ENCODE measurements around the gene CBS.
"Not testable (repeated sequence)": the region's sequence is repeated elsewhere in the genome, so short reads cannot be mapped to it uniquely, and the experiment has no call there.

DNA sequence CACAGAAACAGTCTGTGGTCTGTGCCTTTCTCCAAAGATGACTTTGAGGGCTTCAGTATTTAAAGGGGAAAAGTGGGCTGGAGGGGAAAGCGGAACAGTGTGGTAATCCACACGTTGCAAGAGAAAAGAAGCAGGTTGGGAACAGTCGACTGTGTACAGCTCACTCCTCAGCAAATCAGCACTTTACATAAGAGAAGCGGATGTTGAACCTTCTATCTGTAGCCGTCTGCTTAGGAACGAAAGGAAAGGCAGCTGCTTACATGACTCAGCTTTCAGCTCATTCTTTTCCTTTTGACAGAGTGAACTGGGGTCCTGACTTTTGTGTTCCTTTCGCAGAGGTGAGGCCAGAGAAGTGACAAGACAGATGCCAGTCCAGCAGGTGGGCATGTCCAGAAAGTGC lies 33.4 kb upstream of the CBS start:
- not testable (repeated sequence) for TF ChIP-seq CTCF (IDR thresholded peaks at IDR 0.05); MYC (IDR thresholded peaks at IDR 0.05; ENCODE audit: borderline replicate concordance, low read length); SMC3 (IDR thresholded peaks at IDR 0.05); POLR2A (IDR thresholded peaks at IDR 0.05; ENCODE audit: low read length); CEBPB (IDR thresholded peaks at IDR 0.05); EP300 (IDR thresholded peaks at IDR 0.05); FOSB (CRISPR knock-in tag; IDR thresholded peaks at IDR 0.05); RAD21 (conservative IDR thresholded peaks at IDR 0.05 in 1 of 2, IDR thresholded peaks at IDR 0.05 in 1 of 2); NPAS2 (CRISPR knock-in tag; IDR thresholded peaks at IDR 0.05; ENCODE audit: borderline replicate concordance); JUNB (IDR thresholded peaks at IDR 0.05); RFX5 (IDR thresholded peaks at IDR 0.05); KDM5A (IDR thresholded peaks at IDR 0.05)
- TF ChIP-seq, protein P1, sequence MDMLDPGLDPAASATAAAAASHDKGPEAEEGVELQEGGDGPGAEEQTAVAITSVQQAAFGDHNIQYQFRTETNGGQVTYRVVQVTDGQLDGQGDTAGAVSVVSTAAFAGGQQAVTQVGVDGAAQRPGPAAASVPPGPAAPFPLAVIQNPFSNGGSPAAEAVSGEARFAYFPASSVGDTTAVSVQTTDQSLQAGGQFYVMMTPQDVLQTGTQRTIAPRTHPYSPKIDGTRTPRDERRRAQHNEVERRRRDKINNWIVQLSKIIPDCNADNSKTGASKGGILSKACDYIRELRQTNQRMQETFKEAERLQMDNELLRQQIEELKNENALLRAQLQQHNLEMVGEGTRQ (IDR thresholded peaks at IDR 0.05), result not testable (repeated sequence)
- TF ChIP-seq, protein P2, sequence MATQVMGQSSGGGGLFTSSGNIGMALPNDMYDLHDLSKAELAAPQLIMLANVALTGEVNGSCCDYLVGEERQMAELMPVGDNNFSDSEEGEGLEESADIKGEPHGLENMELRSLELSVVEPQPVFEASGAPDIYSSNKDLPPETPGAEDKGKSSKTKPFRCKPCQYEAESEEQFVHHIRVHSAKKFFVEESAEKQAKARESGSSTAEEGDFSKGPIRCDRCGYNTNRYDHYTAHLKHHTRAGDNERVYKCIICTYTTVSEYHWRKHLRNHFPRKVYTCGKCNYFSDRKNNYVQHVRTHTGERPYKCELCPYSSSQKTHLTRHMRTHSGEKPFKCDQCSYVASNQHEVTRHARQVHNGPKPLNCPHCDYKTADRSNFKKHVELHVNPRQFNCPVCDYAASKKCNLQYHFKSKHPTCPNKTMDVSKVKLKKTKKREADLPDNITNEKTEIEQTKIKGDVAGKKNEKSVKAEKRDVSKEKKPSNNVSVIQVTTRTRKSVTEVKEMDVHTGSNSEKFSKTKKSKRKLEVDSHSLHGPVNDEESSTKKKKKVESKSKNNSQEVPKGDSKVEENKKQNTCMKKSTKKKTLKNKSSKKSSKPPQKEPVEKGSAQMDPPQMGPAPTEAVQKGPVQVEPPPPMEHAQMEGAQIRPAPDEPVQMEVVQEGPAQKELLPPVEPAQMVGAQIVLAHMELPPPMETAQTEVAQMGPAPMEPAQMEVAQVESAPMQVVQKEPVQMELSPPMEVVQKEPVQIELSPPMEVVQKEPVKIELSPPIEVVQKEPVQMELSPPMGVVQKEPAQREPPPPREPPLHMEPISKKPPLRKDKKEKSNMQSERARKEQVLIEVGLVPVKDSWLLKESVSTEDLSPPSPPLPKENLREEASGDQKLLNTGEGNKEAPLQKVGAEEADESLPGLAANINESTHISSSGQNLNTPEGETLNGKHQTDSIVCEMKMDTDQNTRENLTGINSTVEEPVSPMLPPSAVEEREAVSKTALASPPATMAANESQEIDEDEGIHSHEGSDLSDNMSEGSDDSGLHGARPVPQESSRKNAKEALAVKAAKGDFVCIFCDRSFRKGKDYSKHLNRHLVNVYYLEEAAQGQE (IDR thresholded peaks at IDR 0.05), result not testable (repeated sequence)

Data from A549 (cell line).